GM23248 (cell line): ENCODE results near the gene AGAP1. TPM values are rescaled to one million over a fixed set of nuclear protein-coding genes. Genes with fewer than 3 reads are reported as not detected.

Source experiments
- DNase-seq: peaks from one replicate; pipeline ENCODE4 v3.0.0-alpha.2; 2015
- H2AFZ ChIP-seq: fragments of 200-600 bp; sonication (generic); 2 replicates; pipeline ENCODE4 v1.6.1; 2016; ENCODE audit warnings: antibody characterized with exemption
- H3F3A ChIP-seq: fragments of 200-600 bp; sonication (generic); 2 replicates; pipeline ENCODE4 v1.6.1; 2016; ENCODE audit warnings: mild to moderate bottlenecking, antibody characterized with exemption, mixed run types; ENCODE audit not compliant: insufficient read depth
- H3K27ac ChIP-seq: fragments of 200-600 bp; sonication (generic); 2 replicates; pipeline ENCODE4 v1.5.1; 2016; ENCODE audit warnings: mild to moderate bottlenecking
- H3K27me3 ChIP-seq: fragments of 200-600 bp; sonication (generic); replicated peaks from 2 replicates; pipeline ENCODE4 v1.6.1; 2016; ENCODE audit warnings: mild to moderate bottlenecking; ENCODE audit not compliant: insufficient read depth
- H3K36me3 ChIP-seq: fragments of 200-600 bp; sonication (generic); 2 replicates; pipeline ENCODE4 v1.6.1; 2016; ENCODE audit warnings: low read depth, mild to moderate bottlenecking
- H3K4me1 ChIP-seq: fragments of 200-600 bp; sonication (generic); 2 replicates; pipeline ENCODE4 v1.6.1; 2016; ENCODE audit warnings: mild to moderate bottlenecking; ENCODE audit not compliant: insufficient read depth
- H3K4me2 ChIP-seq: fragments of 200-600 bp; sonication (generic); one replicate; pipeline ENCODE4 v1.6.1; 2016; ENCODE audit warnings: mild to moderate bottlenecking; ENCODE audit not compliant: unreplicated experiment
- H3K4me3 ChIP-seq: fragments of 200-600 bp; sonication (generic); 2 replicates; pipeline ENCODE4 v1.5.1; 2016; ENCODE audit warnings: mild to moderate bottlenecking
- H3K79me2 ChIP-seq: fragments of 200-600 bp; sonication (generic); 2 replicates; pipeline ENCODE4 v1.6.1; 2016; ENCODE audit warnings: mild to moderate bottlenecking; ENCODE audit not compliant: insufficient read depth
- H3K9ac ChIP-seq: fragments of 200-600 bp; sonication (generic); 2 replicates; pipeline ENCODE4 v1.6.1; 2016; ENCODE audit warnings: mild to moderate bottlenecking
- H3K9me2 ChIP-seq: fragments of 200-600 bp; sonication (generic); 2 replicates; pipeline ENCODE4 v1.6.1; 2016; ENCODE audit warnings: mixed run types, mild to moderate bottlenecking, moderate library complexity; ENCODE audit not compliant: insufficient read depth
- H3K9me3 ChIP-seq: fragments of 200-600 bp; sonication (generic); one replicate; pipeline ENCODE4 v1.6.1; 2017; ENCODE audit warnings: low read depth
- H4K20me1 ChIP-seq: fragments of 200-600 bp; sonication (generic); 2 replicates; pipeline ENCODE4 v1.6.0; 2016; ENCODE audit not compliant: insufficient read depth
- EZH2 ChIP-seq: fragments of 200-600 bp; sonication (generic); IDR thresholded peaks from 2 replicates; pipeline ENCODE4 v1.6.1; 2018; ENCODE audit warnings: antibody characterized with exemption, mild to moderate bottlenecking; ENCODE audit not compliant: insufficient read depth, poor library complexity, severe bottlenecking
- EZH2phosphoT487 ChIP-seq: fragments of 200-600 bp; sonication (generic); IDR thresholded peaks from 2 replicates; pipeline ENCODE4 v1.6.1; 2018; ENCODE audit warnings: antibody characterized with exemption, moderate library complexity, mild to moderate bottlenecking, low read depth; ENCODE audit not compliant: insufficient read depth
- WGBS, 2 experiments: methylation state at CpG; one replicate each; pipeline ENCODE4 v1.1.6; 2015 to 2017; ENCODE audit warnings: low lambda C conversion rate in 2 of 2, low coverage in 1 of 2; ENCODE audit errors: missing lambda C conversion rate in 2 of 2; 5-methylcytosine and 5-hydroxymethylcytosine counted together
- in situ Hi-C: fragments of 300-500 bp; cut with MboI; formaldehyde crosslinking; loops from 2 replicates; pipeline ENCODE4 v1.15.0; 2020
- polyA plus RNA-seq: library from polyadenylated mRNA; unstranded; fragments of >200 nt; fragmentation: Nextera tagmentation; extraction: Ambion mirVana; gene quantifications from 2 replicates; pipeline ENCODE4 v1.2.1, GENCODE V29; 2016
- total RNA-seq: library from RNA; depleted of rRNA; stranded (reverse); fragments of >200 nt; shearing (Covaris generic); gene quantifications from 2 replicates; pipeline ENCODE4 v1.2.3, GENCODE V29; 2014

The AGAP1 gene
- total and polyA plus RNA-seq, 2 experiments from 2014 or later: 2.2 to 9.9 TPM

GRCh38 chr2:235977445-235977844, 483.6 kb downstream of the AGAP1 start:
- Histone ChIP-seq H3K36me3 (no peaks in the 10 kb centered on the region), H3K4me3 (no peak overlapping the region), H3K4me1 (no peaks in the 10 kb centered on the region), H3K4me2 (no peak overlapping the region), H3K79me2 (no peaks in the 10 kb centered on the region), H3K9me3 (no peaks in the 10 kb centered on the region), H3K27ac (no peak overlapping the region), H3K27me3 (no peaks in the 10 kb centered on the region), H3F3A (no peaks in the 10 kb centered on the region), H3K9me2 (no peaks in the 10 kb centered on the region), H4K20me1 (no peaks in the 10 kb centered on the region), H2AFZ (no peak overlapping the region), H3K9ac (no peak overlapping the region)
- WGBS, 2 experiments: 83 to 84% methylated on average over 9 of the region's 9 CpGs
- TF ChIP-seq EZH2phosphoT487 (no peak), EZH2 (no peak)
- no peak for DNase-seq
- in situ Hi-C loops: no loop called here

- no peak overlapping the region for H3K4me2 ChIP-seq
- in situ Hi-C loops: no loop called here
- no peaks in the 10 kb centered on the region for H3K9me3 ChIP-seq
These were observed 484.2 kb downstream of the AGAP1 start for GRCh38 chr2:235978022-235978421.

GRCh38 chr2:235979037-235979436, 485.2 kb downstream of the AGAP1 start:
- H3K79me2 ChIP-seq: no peaks in the 10 kb centered on the region
- H3K4me2 ChIP-seq: no peak overlapping the region
- no peak overlapping the region for H3K4me3 ChIP-seq
- WGBS, 2 experiments: 87 to 89% methylated on average over 8 of the region's 8 CpGs
- H3K4me1 ChIP-seq: no peaks in the 10 kb centered on the region
- H3K36me3 ChIP-seq: no peaks in the 10 kb centered on the region
- in situ Hi-C loops: no loop called here
- no peak overlapping the region for H3K27ac ChIP-seq
- H4K20me1 ChIP-seq: no peaks in the 10 kb centered on the region
- TF ChIP-seq EZH2phosphoT487 (no peak), EZH2 (no peak)
- no peaks in the 10 kb centered on the region for H3K27me3 ChIP-seq
- no peak for DNase-seq
- H3K9ac ChIP-seq: no peak overlapping the region
- no peaks in the 10 kb centered on the region for H3K9me3 ChIP-seq
- H3F3A ChIP-seq: no peaks in the 10 kb centered on the region
- H3K9me2 ChIP-seq: no peaks in the 10 kb centered on the region
- no peak overlapping the region for H2AFZ ChIP-seq

More at GRCh38 chr2:235978022-235978421, 484.2 kb downstream of the AGAP1 start:
- Histone ChIP-seq H3K36me3 (no peaks in the 10 kb centered on the region), H3K79me2 (no peaks in the 10 kb centered on the region), H2AFZ (no peak overlapping the region), H3K27me3 (no peaks in the 10 kb centered on the region), H3F3A (no peaks in the 10 kb centered on the region), H3K27ac (no peak overlapping the region), H4K20me1 (no peaks in the 10 kb centered on the region), H3K9me2 (no peaks in the 10 kb centered on the region), H3K4me3 (no peak overlapping the region), H3K9ac (no peak overlapping the region), H3K4me1 (no peaks in the 10 kb centered on the region)
- no peak for TF ChIP-seq EZH2
- TF ChIP-seq EZH2phosphoT487: no peak
- no peak for DNase-seq
- WGBS, 2 experiments: 94 to 100% methylated on average over 1 of the region's 1 CpG

- H2AFZ ChIP-seq: no peak overlapping the region
- H3K36me3 ChIP-seq: no peaks in the 10 kb centered on the region
- no peaks in the 10 kb centered on the region for H3K9me2 ChIP-seq
- no peak overlapping the region for H3K4me3 ChIP-seq
- no peaks in the 10 kb centered on the region for H3K9me3 ChIP-seq
- WGBS, 2 experiments: 88 to 92% methylated on average over 15 of the region's 15 CpGs
- H3K4me1 ChIP-seq: no peaks in the 10 kb centered on the region
- no peaks in the 10 kb centered on the region for H4K20me1 ChIP-seq
- H3K27ac ChIP-seq: no peak overlapping the region
- no peak overlapping the region for H3K4me2 ChIP-seq
- in situ Hi-C loops: no loop called here
- no peak for DNase-seq
- H3K79me2 ChIP-seq: no peaks in the 10 kb centered on the region
- H3K27me3 ChIP-seq: no peaks in the 10 kb centered on the region
- H3K9ac ChIP-seq: no peak overlapping the region
- no peaks in the 10 kb centered on the region for H3F3A ChIP-seq
- TF ChIP-seq EZH2phosphoT487 (no peak), EZH2 (no peak)
These were observed 486.1 kb downstream of the AGAP1 start for GRCh38 chr2:235979753-235980435.

- in situ Hi-C loops: no loop called here
- Histone ChIP-seq H2AFZ (no peak overlapping the region), H3K9ac (no peak overlapping the region), H3K27ac (no peak overlapping the region), H4K20me1 (0 out of 2 replicates have a peak, but pooled peaks cover 6% of the 10 kb centered on the region), H3K27me3 (no peaks in the 10 kb centered on the region), H3K9me2 (no peaks in the 10 kb centered on the region), H3F3A (no peaks in the 10 kb centered on the region), H3K4me3 (no peak overlapping the region), H3K36me3 (no peaks in the 10 kb centered on the region), H3K79me2 (no peaks in the 10 kb centered on the region), H3K4me1 (no peaks in the 10 kb centered on the region), H3K4me2 (no peak overlapping the region), H3K9me3 (no peaks in the 10 kb centered on the region)
- TF ChIP-seq EZH2: no peak
- TF ChIP-seq EZH2phosphoT487: no peak
- 87% methylated on average over 15 of the region's 15 CpGs for WGBS, 2 experiments
- no peak for DNase-seq
These were observed 487.8 kb downstream of the AGAP1 start for GRCh38 chr2:235981631-235982030.
